CD4-positive, CD25-positive, alpha-beta regulatory T cell (primary cell): Measurements from ENCODE around the gene TRPC4AP. TPM values are rescaled to one million over a fixed set of nuclear protein-coding genes. Genes with fewer than 3 reads are reported as not detected.

ENCODE experiments used
- ATAC-seq, 2 donors: fragments of 150-1000 bp; cut with Tn5 transposase; one replicate each; pipeline ENCODE4 v1.10.0; 2021; ENCODE audit warnings: low read depth in 2 of 2, moderate number of reproducible peaks in 2 of 2, moderate library complexity in 1 of 2
- DNase-seq, 3 donors: peaks; one replicate each; pipeline versions ENCODE4 v3.0.0 to v3.0.0-alpha.2; 2012 to 2022; ENCODE audit warnings: mixed read lengths in 1 of 3
- H3K27ac ChIP-seq: one replicate; pipeline ENCODE4 v1.7.0; 2013; ENCODE audit warnings: mild to moderate bottlenecking, low read length; ENCODE audit not compliant: insufficient read depth, poor library complexity, severe bottlenecking
- H3K27me3 ChIP-seq: one replicate; pipeline ENCODE4 v1.7.0; 2013; ENCODE audit warnings: low read length; ENCODE audit not compliant: control insufficient read depth, insufficient read depth
- H3K36me3 ChIP-seq: one replicate; pipeline ENCODE4 v1.7.0; 2013; ENCODE audit warnings: mild to moderate bottlenecking, low read length, moderate library complexity; ENCODE audit not compliant: control insufficient read depth, insufficient read depth
- H3K4me1 ChIP-seq: 2 replicates; pipeline ENCODE4 v1.7.0; 2013; ENCODE audit warnings: mild to moderate bottlenecking, low read length; ENCODE audit not compliant: insufficient read depth, control insufficient read depth, poor library complexity, severe bottlenecking
- H3K4me3 ChIP-seq: one replicate; pipeline ENCODE4 v1.7.0; 2013; ENCODE audit warnings: low read depth, mild to moderate bottlenecking, low read length, moderate library complexity
- H3K9me3 ChIP-seq, 2 experiments: 1 replicate in 1 of 2; 2 replicates in 1 of 2; pipeline ENCODE4 v1.7.0; 2013; ENCODE audit warnings: low read length in 2 of 2, mild to moderate bottlenecking in 1 of 2, moderate library complexity in 1 of 2; ENCODE audit not compliant: control insufficient read depth in 2 of 2
- H3K27ac Mint-ChIP-seq, 3 donors: one replicate each; pipeline ENCODE4 v1.8.0; 2020 to 2022; ENCODE audit warnings: mild to moderate bottlenecking in 3 of 3, mixed read lengths in 3 of 3, moderate library complexity in 2 of 3
- H3K27me3 Mint-ChIP-seq: one replicate; pipeline ENCODE4 v1.8.0; 2022; ENCODE audit warnings: mild to moderate bottlenecking, mixed read lengths
- H3K36me3 Mint-ChIP-seq: one replicate; pipeline ENCODE4 v1.8.0; 2020; ENCODE audit warnings: mixed read lengths
- H3K4me1 Mint-ChIP-seq, 4 donors: one replicate each; pipeline ENCODE4 v1.8.0; 2020 to 2022; ENCODE audit warnings: mixed read lengths in 4 of 4, mild to moderate bottlenecking in 1 of 4
- H3K4me3 Mint-ChIP-seq, 4 donors: one replicate each; pipeline ENCODE4 v1.8.0; 2020 to 2022; ENCODE audit warnings: mild to moderate bottlenecking in 4 of 4, mixed read lengths in 4 of 4, moderate library complexity in 3 of 4
- H3K9me3 Mint-ChIP-seq, 7 donors: one replicate each; pipeline ENCODE4 v1.8.0; 2020 to 2022; ENCODE audit warnings: mixed read lengths in 7 of 7, mild to moderate bottlenecking in 3 of 7, moderate library complexity in 2 of 7
- polyA plus RNA-seq, 4 donors: library from polyadenylated mRNA; unstranded; fragments of 300-500 nt; fragmentation: Illumina TruSeq; gene quantifications; one replicate each; pipeline ENCODE4 v1.2.3, GENCODE V29; 2021
- total RNA-seq: library from RNA; stranded (reverse); gene quantifications from one replicate; pipeline ENCODE4 v1.2.3, GENCODE V29; 2022

TRPC4AP gene
- total and polyA plus RNA-seq, 5 donors from 2014 or later: 58.7 to 76.4 (median 61.2) TPM

DNA sequence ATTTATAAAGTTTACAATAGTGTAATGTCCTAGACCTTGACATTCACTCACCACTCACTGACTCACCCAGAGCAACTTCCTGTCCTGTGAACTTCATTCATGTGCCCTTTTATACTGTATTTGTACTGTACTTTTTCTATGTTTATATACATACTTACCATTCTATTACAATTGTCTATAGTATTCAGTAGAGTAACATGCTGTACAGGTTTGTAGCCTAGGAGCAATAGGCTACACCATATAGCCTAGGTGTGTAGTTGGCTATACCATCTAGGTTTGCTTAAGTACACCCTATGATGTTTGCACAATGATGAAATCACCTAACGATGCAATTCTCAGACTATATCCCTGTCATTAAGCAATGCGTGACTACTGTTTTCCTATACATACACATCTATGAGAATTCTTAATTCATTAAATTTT lies 37.1 kb upstream of the TRPC4AP start:
- Histone ChIP-seq H3K4me3 (no peak overlapping the region), H3K27me3 (no peaks in the 10 kb centered on the region), H3K9me3 (no peaks in the 10 kb centered on the region), H3K36me3 (peaks cover 66% of the 10 kb centered on the region), H3K4me1 (no peaks in the 10 kb centered on the region), H3K27ac (no peak overlapping the region)
- H3K9me3 Mint-ChIP-seq: no peaks in the 10 kb centered on the region
- peak in 1 of 3 donors; percentile 16 for DNase-seq
- H3K4me1 Mint-ChIP-seq: peaks cover 0 to 5% (median 2%) of the 10 kb centered on the region in 4 donors
- peaks cover 44% of the 10 kb centered on the region for H3K36me3 Mint-ChIP-seq
- no peak overlapping the region for H3K4me3 Mint-ChIP-seq
- no peak overlapping the region for H3K27ac Mint-ChIP-seq
- no peak for ATAC-seq
- H3K27me3 Mint-ChIP-seq: no peaks in the 10 kb centered on the region

DNA sequence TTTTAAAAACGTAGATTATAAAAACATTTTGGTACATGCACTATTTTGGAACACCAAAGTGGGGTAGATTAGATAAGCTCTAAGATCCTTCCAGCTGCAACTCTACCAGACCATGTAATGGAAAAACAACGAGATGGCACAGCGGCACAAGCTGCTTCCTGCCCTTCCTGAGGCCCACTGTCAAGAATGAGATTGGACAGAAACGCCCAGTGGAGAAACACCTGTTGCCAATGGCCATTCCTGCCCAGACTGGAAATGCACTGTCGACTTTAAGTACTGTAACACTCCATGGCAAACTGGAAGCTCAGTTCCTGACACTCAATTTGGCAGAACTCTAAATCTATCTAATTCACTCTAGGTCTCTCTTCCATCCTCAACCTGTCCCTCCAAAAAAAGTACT lies 33.1 kb upstream of the TRPC4AP start:
- Histone ChIP-seq H3K4me3 (no peak overlapping the region), H3K27me3 (no peaks in the 10 kb centered on the region), H3K9me3 (no peaks in the 10 kb centered on the region), H3K36me3 (peaks cover 75% of the 10 kb centered on the region), H3K27ac (no peak overlapping the region), H3K4me1 (no peaks in the 10 kb centered on the region)
- DNase-seq: no peak
- Mint-ChIP-seq H3K27ac (peak overlapping the region in 1 of 3 donors; percentile 36), H3K4me1 (peaks cover 0 to 3% (median under 1%) of the 10 kb centered on the region in 4 donors), H3K9me3 (no peaks in the 10 kb centered on the region), H3K36me3 (peaks cover 37% of the 10 kb centered on the region), H3K4me3 (no peak overlapping the region), H3K27me3 (no peaks in the 10 kb centered on the region)
- ATAC-seq: no peak

DNA sequence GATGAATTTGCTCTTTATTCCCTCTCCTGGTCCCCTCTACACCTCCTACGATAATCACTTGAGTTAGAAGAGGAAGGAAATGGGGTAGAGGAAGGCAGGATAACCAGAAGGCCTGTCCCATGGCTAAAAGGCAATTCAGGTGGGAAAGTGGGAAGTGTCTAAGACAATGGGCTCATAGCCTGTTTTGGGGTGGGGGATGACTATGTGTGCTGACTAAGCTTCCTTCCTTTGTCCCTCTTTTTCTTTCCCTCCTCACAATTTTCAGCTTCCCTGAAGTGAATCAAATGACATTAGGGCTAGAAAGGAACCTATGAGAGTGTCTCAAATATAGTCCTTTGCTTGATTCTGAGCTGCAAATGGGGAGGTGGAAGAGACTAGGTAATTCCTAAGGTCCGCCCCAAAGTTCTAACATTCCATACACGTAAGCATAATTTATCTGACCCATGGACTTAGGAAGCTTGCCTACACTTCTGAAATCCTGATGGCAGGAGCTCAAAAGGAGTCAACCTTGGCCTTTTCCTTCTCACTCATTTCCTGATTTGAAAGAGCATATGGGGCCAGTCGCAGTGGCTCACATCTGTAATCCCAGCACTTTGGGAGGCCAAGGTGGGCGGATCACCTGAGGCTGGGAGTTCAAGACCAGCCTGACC lies 30.3 kb upstream of the TRPC4AP start:
- Histone ChIP-seq H3K9me3 (no peaks in the 10 kb centered on the region), H3K27me3 (no peaks in the 10 kb centered on the region), H3K4me3 (no peak overlapping the region), H3K4me1 (no peaks in the 10 kb centered on the region), H3K27ac (no peak overlapping the region), H3K36me3 (peaks cover 82% of the 10 kb centered on the region)
- no peak for DNase-seq
- Mint-ChIP-seq H3K27ac (peak overlapping the region in 1 of 3 donors; percentile 47), H3K4me1 (peaks cover 0 to 3% (median under 1%) of the 10 kb centered on the region in 4 donors), H3K36me3 (peaks cover 55% of the 10 kb centered on the region), H3K27me3 (no peaks in the 10 kb centered on the region), H3K4me3 (no peak overlapping the region), H3K9me3 (no peaks in the 10 kb centered on the region)
- no peak for ATAC-seq

DNA sequence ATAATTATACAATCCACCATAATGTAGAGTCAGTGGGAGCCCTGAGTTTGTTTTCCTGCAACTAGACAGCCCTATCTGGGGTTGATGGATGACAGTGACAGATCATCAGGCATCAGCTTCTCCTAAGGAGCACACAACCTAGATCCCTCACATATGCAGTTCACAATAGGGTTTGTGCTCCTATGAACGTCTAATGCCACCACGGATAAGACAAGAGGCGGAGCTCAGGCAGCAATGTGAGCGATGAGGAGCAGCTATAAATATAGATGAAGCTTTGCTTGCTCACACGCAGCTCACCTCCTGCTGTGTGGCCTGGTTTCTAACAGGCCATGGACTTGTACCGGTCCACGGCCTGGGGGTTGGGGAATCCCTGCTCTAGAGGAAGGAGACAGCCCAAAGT lies 28.6 kb upstream of the TRPC4AP start:
- Mint-ChIP-seq H3K27me3 (no peaks in the 10 kb centered on the region), H3K36me3 (peaks cover 48% of the 10 kb centered on the region), H3K27ac (no peak overlapping the region), H3K4me1 (peaks cover 0 to 8% (median 1%) of the 10 kb centered on the region in 4 donors), H3K4me3 (no peak overlapping the region), H3K9me3 (no peaks in the 10 kb centered on the region)
- ATAC-seq: no peak
- Histone ChIP-seq H3K27ac (no peak overlapping the region), H3K36me3 (peaks cover 85% of the 10 kb centered on the region), H3K9me3 (no peaks in the 10 kb centered on the region), H3K4me3 (no peak overlapping the region), H3K27me3 (no peaks in the 10 kb centered on the region), H3K4me1 (no peaks in the 10 kb centered on the region)
- DNase-seq: no peak

DNA sequence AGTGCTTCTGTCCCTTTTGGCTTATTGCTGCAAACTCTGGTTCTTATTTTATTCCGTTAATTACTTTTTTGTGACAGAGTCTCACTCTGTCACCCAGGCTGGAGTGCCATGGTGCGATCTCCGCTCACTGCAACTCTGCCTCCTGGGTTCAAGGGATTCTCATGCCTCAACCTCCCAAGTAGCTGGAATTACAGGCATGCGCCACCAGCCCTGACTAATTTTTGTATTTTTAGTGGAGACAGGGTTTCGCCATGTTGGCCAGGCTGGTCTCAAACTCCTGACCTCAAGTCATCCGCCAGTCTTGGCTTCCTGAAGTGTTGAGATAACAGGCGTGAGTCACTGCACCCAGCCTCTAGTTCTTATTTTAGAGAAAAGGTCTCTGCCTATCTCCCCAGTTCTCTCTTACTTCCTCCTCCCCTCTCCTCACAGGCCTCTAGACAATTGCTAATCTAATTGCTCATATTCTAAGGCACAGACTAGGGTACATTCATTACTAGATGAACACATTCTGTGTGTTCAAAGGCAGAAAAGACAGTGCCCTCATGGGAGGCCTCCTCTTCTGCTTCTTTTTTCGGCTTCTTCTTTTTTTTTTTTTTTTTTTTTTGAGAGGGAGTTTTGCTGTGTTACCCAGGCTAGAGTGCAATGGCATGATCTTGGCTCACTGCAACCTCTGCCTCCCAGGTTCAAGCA lies 27.6 kb upstream of the TRPC4AP start:
- H3K9me3 ChIP-seq: no peaks in the 10 kb centered on the region
- Mint-ChIP-seq H3K4me1 (peaks cover 0 to 8% (median 0%) of the 10 kb centered on the region in 4 donors), H3K4me3 (no peak overlapping the region), H3K27me3 (no peaks in the 10 kb centered on the region), H3K9me3 (no peaks in the 10 kb centered on the region), H3K27ac (no peak overlapping the region), H3K36me3 (peaks cover 47% of the 10 kb centered on the region)
- ATAC-seq: no peak
- peaks cover 88% of the 10 kb centered on the region for H3K36me3 ChIP-seq
- no peak overlapping the region for H3K4me3 ChIP-seq
- H3K4me1 ChIP-seq: no peaks in the 10 kb centered on the region
- H3K27ac ChIP-seq: no peak overlapping the region
- no peak for DNase-seq
- no peaks in the 10 kb centered on the region for H3K27me3 ChIP-seq

DNA sequence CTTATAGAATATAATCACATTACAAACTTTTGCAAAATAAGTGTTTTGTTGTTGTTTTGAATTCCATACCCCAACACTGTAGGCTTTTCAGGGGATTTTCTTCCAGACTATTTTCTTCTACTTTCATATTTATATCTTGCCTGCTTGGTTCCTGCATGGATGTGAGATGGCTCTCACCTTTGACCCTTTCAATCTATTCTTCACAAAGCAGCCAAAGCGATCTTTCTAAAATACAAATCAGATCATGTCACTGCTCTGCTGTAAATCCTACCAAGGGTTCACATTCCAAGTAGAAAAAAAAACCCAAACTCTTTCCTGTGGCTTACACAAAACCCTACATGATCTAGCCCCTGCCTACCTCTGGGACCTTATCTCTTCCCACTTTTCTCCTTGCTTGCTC lies 25.0 kb upstream of the TRPC4AP start:
- DNase-seq (no peak), ATAC-seq (no peak)
- H3K4me1 Mint-ChIP-seq: peaks cover 0 to 8% (median 0%) of the 10 kb centered on the region in 4 donors
- peaks cover 41% of the 10 kb centered on the region for H3K36me3 Mint-ChIP-seq
- H3K4me1 ChIP-seq: no peaks in the 10 kb centered on the region
- H3K27ac ChIP-seq: no peak overlapping the region
- H3K36me3 ChIP-seq: peaks cover 72% of the 10 kb centered on the region
- no peak overlapping the region for H3K4me3 Mint-ChIP-seq
- no peaks in the 10 kb centered on the region for H3K27me3 ChIP-seq
- H3K9me3 Mint-ChIP-seq: no peaks in the 10 kb centered on the region
- H3K27me3 Mint-ChIP-seq: no peaks in the 10 kb centered on the region
- H3K4me3 ChIP-seq: no peak overlapping the region
- peak overlapping the region in 1 of 3 donors; percentile 24 for H3K27ac Mint-ChIP-seq
- H3K9me3 ChIP-seq: no peaks in the 10 kb centered on the region

DNA sequence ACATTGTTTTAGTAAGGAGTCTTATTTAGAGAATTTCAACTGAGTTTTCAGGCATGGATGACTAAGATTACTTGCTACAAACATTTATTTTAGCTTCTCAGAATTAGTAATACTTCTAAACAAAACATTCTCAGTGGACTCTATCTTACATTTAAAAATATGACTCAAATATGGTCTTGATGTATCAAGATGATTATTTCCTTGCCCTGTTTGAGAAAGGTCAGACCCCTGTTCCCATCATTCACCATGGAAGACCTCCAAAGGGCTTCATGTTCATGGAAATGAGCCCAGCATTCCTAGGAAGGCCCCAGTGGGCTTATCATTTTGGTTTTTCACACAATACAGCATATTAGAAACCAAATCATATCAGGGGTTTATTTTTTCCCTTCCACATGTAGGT lies 24.6 kb upstream of the TRPC4AP start:
- Mint-ChIP-seq H3K27ac (peak overlapping the region in 1 of 3 donors; percentile 15), H3K4me1 (peaks cover 0 to 8% (median 0%) of the 10 kb centered on the region in 4 donors), H3K4me3 (no peak overlapping the region), H3K36me3 (peaks cover 41% of the 10 kb centered on the region), H3K9me3 (no peaks in the 10 kb centered on the region), H3K27me3 (no peaks in the 10 kb centered on the region)
- H3K27ac ChIP-seq: no peak overlapping the region
- no peaks in the 10 kb centered on the region for H3K27me3 ChIP-seq
- H3K4me1 ChIP-seq: no peaks in the 10 kb centered on the region
- ATAC-seq (no peak), DNase-seq (no peak)
- peaks cover 75% of the 10 kb centered on the region for H3K36me3 ChIP-seq
- H3K4me3 ChIP-seq: no peak overlapping the region
- no peaks in the 10 kb centered on the region for H3K9me3 ChIP-seq

DNA sequence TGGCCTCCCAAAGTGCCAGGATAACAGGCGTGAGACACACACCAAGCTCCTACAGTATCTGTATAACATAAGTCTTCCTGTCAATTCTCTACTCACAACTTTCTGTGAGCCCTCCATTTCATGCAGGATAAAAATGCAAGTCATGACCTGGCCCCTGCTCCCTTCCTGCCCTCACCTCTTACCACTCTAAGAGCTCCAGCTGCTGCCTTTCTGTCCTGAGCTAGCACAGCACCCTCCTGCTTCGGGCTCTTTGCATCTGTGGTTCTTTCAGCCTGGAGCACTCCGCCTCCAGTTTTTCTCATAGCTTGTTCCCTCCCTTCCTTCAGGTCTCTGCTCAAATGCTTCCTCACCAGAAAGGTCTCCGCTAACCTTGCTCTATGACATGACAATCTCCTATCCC lies 23.7 kb upstream of the TRPC4AP start:
- no peak for DNase-seq
- no peaks in the 10 kb centered on the region for H3K4me1 ChIP-seq
- H3K27ac ChIP-seq: no peak overlapping the region
- Mint-ChIP-seq H3K4me1 (peaks cover 0 to 8% (median 0%) of the 10 kb centered on the region in 4 donors), H3K9me3 (no peaks in the 10 kb centered on the region), H3K27me3 (no peaks in the 10 kb centered on the region), H3K36me3 (peaks cover 43% of the 10 kb centered on the region), H3K27ac (peak overlapping the region in 2 of 3 donors; percentile 8 to 64), H3K4me3 (no peak overlapping the region)
- H3K36me3 ChIP-seq: peaks cover 68% of the 10 kb centered on the region
- no peaks in the 10 kb centered on the region for H3K27me3 ChIP-seq
- no peak for ATAC-seq
- H3K4me3 ChIP-seq: no peak overlapping the region
- no peaks in the 10 kb centered on the region for H3K9me3 ChIP-seq
